ENCODE data around the gene PWP1.

DNA sequence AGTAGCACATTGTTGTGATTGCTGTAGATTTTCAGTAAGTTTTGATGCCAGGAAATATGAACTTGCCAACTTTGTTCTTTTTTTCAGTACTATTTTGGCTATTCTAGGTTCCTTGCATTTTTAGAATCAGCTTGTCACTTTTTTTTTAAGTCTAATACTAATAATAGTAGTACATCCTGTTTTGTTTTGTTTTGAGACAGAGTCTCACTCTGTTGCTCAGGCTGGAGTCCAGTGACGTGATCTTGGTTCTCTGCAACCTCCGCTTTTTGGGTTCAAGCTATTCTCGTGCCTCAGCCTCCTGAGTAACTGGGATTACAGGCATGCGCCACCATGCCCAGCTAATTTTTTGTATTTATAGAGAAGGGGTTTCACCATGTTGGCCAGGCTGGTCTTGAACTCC, 16.5 kb downstream of the PWP1 start:
- TF ChIP-seq EZH2phosphoT487 (IDR thresholded peaks at IDR 0.05; ENCODE audit: low read depth, severe bottlenecking, unreplicated experiment), result no peak
- TF ChIP-seq, protein P1, sequence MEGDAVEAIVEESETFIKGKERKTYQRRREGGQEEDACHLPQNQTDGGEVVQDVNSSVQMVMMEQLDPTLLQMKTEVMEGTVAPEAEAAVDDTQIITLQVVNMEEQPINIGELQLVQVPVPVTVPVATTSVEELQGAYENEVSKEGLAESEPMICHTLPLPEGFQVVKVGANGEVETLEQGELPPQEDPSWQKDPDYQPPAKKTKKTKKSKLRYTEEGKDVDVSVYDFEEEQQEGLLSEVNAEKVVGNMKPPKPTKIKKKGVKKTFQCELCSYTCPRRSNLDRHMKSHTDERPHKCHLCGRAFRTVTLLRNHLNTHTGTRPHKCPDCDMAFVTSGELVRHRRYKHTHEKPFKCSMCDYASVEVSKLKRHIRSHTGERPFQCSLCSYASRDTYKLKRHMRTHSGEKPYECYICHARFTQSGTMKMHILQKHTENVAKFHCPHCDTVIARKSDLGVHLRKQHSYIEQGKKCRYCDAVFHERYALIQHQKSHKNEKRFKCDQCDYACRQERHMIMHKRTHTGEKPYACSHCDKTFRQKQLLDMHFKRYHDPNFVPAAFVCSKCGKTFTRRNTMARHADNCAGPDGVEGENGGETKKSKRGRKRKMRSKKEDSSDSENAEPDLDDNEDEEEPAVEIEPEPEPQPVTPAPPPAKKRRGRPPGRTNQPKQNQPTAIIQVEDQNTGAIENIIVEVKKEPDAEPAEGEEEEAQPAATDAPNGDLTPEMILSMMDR (IDR thresholded peaks at IDR 0.05; ENCODE audit: poor library complexity), result no peak

All from hepatocyte (in vitro differentiated cells).